NT2/D1 (cell line): ENCODE data around the gene SRGAP1.

Source experiments
- YY1 ChIP-seq: IDR thresholded peaks from 2 replicates; pipeline ENCODE4 v1.6.1; 2011; ENCODE audit not compliant: insufficient read length, insufficient read depth
- ZNF274 ChIP-seq: IDR thresholded peaks from 2 replicates; pipeline ENCODE4 v1.6.1; 2011; ENCODE audit warnings: mild to moderate bottlenecking, low read depth, low read length

- TF ChIP-seq YY1 (no peak), ZNF274 (no peak)
Measured at GRCh38 chr12:63874897-63875480, 30.5 kb downstream of the SRGAP1 start.
